CD4-positive, alpha-beta T cell (primary cell): Measurements from ENCODE around the gene KLHL12. TPM values are rescaled to one million over a fixed set of nuclear protein-coding genes. Genes with fewer than 3 reads are reported as not detected.
"Not testable (repeated sequence)": the region's sequence is repeated elsewhere in the genome, so short reads cannot be mapped to it uniquely, and the experiment has no call there.

Source experiments
- ATAC-seq: fragments of 200-7000 bp; cut with Tn5 transposase; one replicate; pipeline ENCODE4 v1.10.0; 2022; ENCODE audit warnings: mild to moderate bottlenecking; ENCODE audit not compliant: poor library complexity
- CTCF ChIA-PET: fragments of 350-600 bp; sonication (Branson Sonifier 250); formaldehyde crosslinking; loops from one replicate; lab custom pipeline; 2021; ENCODE audit warnings: antibody characterized with exemption, inconsistent platforms; lab: Charles Lee
- POLR2A ChIA-PET: fragments of 350-600 bp; sonication (Branson Sonifier 250); formaldehyde crosslinking; loops from one replicate; lab custom pipeline; 2021; ENCODE audit warnings: antibody characterized with exemption, inconsistent platforms; lab: Charles Lee
- DNase-seq, 14 experiments: peaks; one replicate each; pipeline ENCODE4 v3.0.0-alpha.2; 2013 to 2020; ENCODE audit warnings: mixed read lengths in 2 of 14
- H3K27ac ChIP-seq, 2 donors: one replicate each; pipeline versions ENCODE4 v1.5.1 to v1.7.0; 2013; ENCODE audit warnings: low read length in 2 of 2, low read depth in 1 of 2, mild to moderate bottlenecking in 1 of 2
- H3K27me3 ChIP-seq, 2 experiments: 1 replicate in 1 of 2; 2 replicates in 1 of 2; pipeline versions ENCODE4 v1.6.1 to v1.7.0; 2013; ENCODE audit warnings: low read length in 2 of 2, control low read depth in 1 of 2, mild to moderate bottlenecking in 1 of 2, moderate library complexity in 1 of 2; ENCODE audit not compliant: insufficient read depth in 2 of 2, control insufficient read depth in 1 of 2
- H3K36me3 ChIP-seq: one replicate; pipeline ENCODE4 v1.6.1; 2013; ENCODE audit warnings: low read length, control low read depth; ENCODE audit not compliant: insufficient read depth
- H3K4me1 ChIP-seq: one replicate; pipeline ENCODE4 v1.6.1; 2013; ENCODE audit warnings: low read length, control low read depth; ENCODE audit not compliant: insufficient read depth
- H3K4me3 ChIP-seq: one replicate; pipeline ENCODE4 v1.5.1; 2013; ENCODE audit warnings: mild to moderate bottlenecking, low read length, moderate library complexity
- H3K9me3 ChIP-seq, 2 experiments: 1 replicate in 1 of 2; 2 replicates in 1 of 2; pipeline versions ENCODE4 v1.6.1 to v1.7.0; 2013; ENCODE audit warnings: low read length in 2 of 2, mild to moderate bottlenecking in 2 of 2, control low read depth in 1 of 2, moderate library complexity in 1 of 2; ENCODE audit not compliant: control insufficient read depth in 1 of 2, insufficient read depth in 1 of 2
- H3K27ac Mint-ChIP-seq: one replicate; pipeline ENCODE4 v1.8.0; 2020; ENCODE audit warnings: mixed read lengths
- H3K27me3 Mint-ChIP-seq: one replicate; pipeline ENCODE4 v1.8.0; 2021; ENCODE audit warnings: mixed read lengths
- H3K36me3 Mint-ChIP-seq: one replicate; pipeline ENCODE4 v1.8.0; 2021; ENCODE audit warnings: low read depth, mixed read lengths
- H3K4me1 Mint-ChIP-seq: one replicate; pipeline ENCODE4 v1.8.0; 2021; ENCODE audit warnings: low read depth, mixed read lengths
- H3K4me3 Mint-ChIP-seq: one replicate; pipeline ENCODE4 v1.8.0; 2020; ENCODE audit warnings: mild to moderate bottlenecking, mixed read lengths
- H3K9me3 Mint-ChIP-seq: one replicate; pipeline ENCODE4 v1.8.0; 2020; ENCODE audit warnings: mixed read lengths
- CTCF ChIP-seq: fragments of 200-600 bp; IDR thresholded peaks from one replicate; pipeline ENCODE4 v1.8.0; 2022; ENCODE audit warnings: antibody characterized with exemption, mild to moderate bottlenecking
- intact Hi-C, 2 experiments: fragments of 100-400 bp; cut with DNase I in 1 of 2; cut with micrococcal nuclease in 1 of 2; formaldehyde crosslinking; loops; one replicate each; pipeline versions ENCODE4 v1.15.1 to v1.9.0; 2023 to 2025; cut with DNase I, micrococcal nuclease
- total RNA-seq, 174 experiments: library from RNA in 2 of 174; stranded (reverse) in 2 of 174; gene quantifications; one replicate each; pipeline ENCODE4 v1.2.3 and lab custom pipeline; 2021 to 2026

The KLHL12 gene
- total RNA-seq, 2 experiments from 2014 or later = 18.5 to 18.6 TPM

- Histone ChIP-seq H3K4me1 (peaks cover 3% of the 10 kb centered on the region), H3K27ac (no peak overlapping the region), H3K36me3 (peaks cover 61% of the 10 kb centered on the region), H3K9me3 (no peaks in the 10 kb centered on the region), H3K4me3 (no peak overlapping the region), H3K27me3 (no peaks in the 10 kb centered on the region)
- POLR2A ChIA-PET = no interaction called here
- ATAC-seq = no peak
- Mint-ChIP-seq H3K4me3 (no peak overlapping the region), H3K36me3 (peaks cover 78% of the 10 kb centered on the region), H3K4me1 (peaks cover 24% of the 10 kb centered on the region), H3K27ac (no peak overlapping the region), H3K27me3 (no peaks in the 10 kb centered on the region), H3K9me3 (no peaks in the 10 kb centered on the region)
- intact Hi-C loops = loop anchor here in 1 of 2 experiments (10.0 kb wide), 1 partner anchor 105 kb away; the partner anchor contains the start of gene PCAT6
- CTCF ChIA-PET = interaction anchor here (0.5 kb wide), 1 partner anchor 89 kb away, joined by 3 read pairs; no protein-coding TSS in a partner anchor
- DNase-seq = no peak
- TF ChIP-seq CTCF = no peak
These were observed 7.4 kb downstream of the KLHL12 start for GRCh38 chr1:202919615-202920014.

- DNase-seq = no peak
- H3K9me3 ChIP-seq = no peaks in the 10 kb centered on the region
- no peak for ATAC-seq
- H3K4me1 Mint-ChIP-seq = no peaks in the 10 kb centered on the region
- H3K4me3 Mint-ChIP-seq = no peak overlapping the region
- ChIA-PET POLR2A (no interaction called here), CTCF (no interaction called here)
- no peak overlapping the region for H3K27ac ChIP-seq
- H3K9me3 Mint-ChIP-seq = no peaks in the 10 kb centered on the region
- H3K36me3 ChIP-seq = peaks cover 87% of the 10 kb centered on the region
- no peak overlapping the region for H3K27ac Mint-ChIP-seq
- TF ChIP-seq CTCF = no peak
- intact Hi-C loops = no loop called here
- H3K36me3 Mint-ChIP-seq = peaks cover 91% of the 10 kb centered on the region
- H3K4me1 ChIP-seq = no peaks in the 10 kb centered on the region
- no peak overlapping the region for H3K4me3 ChIP-seq
- no peaks in the 10 kb centered on the region for H3K27me3 Mint-ChIP-seq
- H3K27me3 ChIP-seq = no peaks in the 10 kb centered on the region
These were observed 11.9 kb downstream of the KLHL12 start for GRCh38 chr1:202915146-202915545.

- CTCF ChIA-PET, H3K27ac Mint-ChIP-seq, H3K4me3 ChIP-seq, POLR2A ChIA-PET, H3K9me3 ChIP-seq, intact Hi-C loops, ATAC-seq, H3K9me3 Mint-ChIP-seq, DNase-seq, H3K4me3 Mint-ChIP-seq, H3K27me3 Mint-ChIP-seq, H3K27me3 ChIP-seq, H3K4me1 ChIP-seq, H3K4me1 Mint-ChIP-seq, H3K27ac ChIP-seq: not testable (repeated sequence)
- H3K36me3 Mint-ChIP-seq = peaks cover 92% of the 10 kb centered on the region
- peaks cover 90% of the 10 kb centered on the region for H3K36me3 ChIP-seq
These were observed 14.6 kb downstream of the KLHL12 start for GRCh38 chr1:202912476-202912875.

- DNase-seq (no peak), ATAC-seq (no peak)
- H3K4me3 Mint-ChIP-seq = no peak overlapping the region
- Histone ChIP-seq H3K9me3 (no peaks in the 10 kb centered on the region), H3K4me1 (no peaks in the 10 kb centered on the region), H3K27me3 (no peaks in the 10 kb centered on the region), H3K27ac (no peak overlapping the region), H3K4me3 (no peak overlapping the region), H3K36me3 (peaks cover 79% of the 10 kb centered on the region)
- intact Hi-C loops = no loop called here
- peaks cover 84% of the 10 kb centered on the region for H3K36me3 Mint-ChIP-seq
- no peak for TF ChIP-seq CTCF
- CTCF ChIA-PET = no interaction called here
- H3K4me1 Mint-ChIP-seq = no peaks in the 10 kb centered on the region
- H3K9me3 Mint-ChIP-seq = no peaks in the 10 kb centered on the region
- H3K27me3 Mint-ChIP-seq = no peaks in the 10 kb centered on the region
- H3K27ac Mint-ChIP-seq = no peak overlapping the region
- POLR2A ChIA-PET = no interaction called here
These were observed 17.5 kb downstream of the KLHL12 start for GRCh38 chr1:202909494-202909893.
